Kidney (tissue), 14 donors: ENCODE data around the gene ELN. TPM values are rescaled to one million over a fixed set of nuclear protein-coding genes. Genes with fewer than 3 reads are reported as not detected.

ENCODE experiments used
- DNase-seq, 5 donors: peaks; one replicate each; pipeline ENCODE4 v3.0.0-alpha.2; 2013 to 2020
- FAIRE-seq: peaks from 2 replicates; lab custom pipeline; 2012; peaks lifted over from hg19 to GRCh38; lab: Jason Lieb, UNC
- H3K27ac ChIP-seq, 2 donors: one replicate each; pipeline ENCODE4 v1.7.0; 2013; ENCODE audit warnings: low read depth in 2 of 2, low read length in 2 of 2, inconsistent platforms in 1 of 2
- H3K27me3 ChIP-seq: one replicate; pipeline ENCODE4 v1.7.1; 2013; ENCODE audit warnings: low read length, inconsistent platforms; ENCODE audit not compliant: control insufficient read depth, insufficient read depth
- H3K36me3 ChIP-seq, 3 donors: one replicate each; pipeline versions ENCODE4 v1.7.0 to v1.7.1; 2013; ENCODE audit warnings: low read length in 3 of 3, control low read depth in 1 of 3, inconsistent platforms in 1 of 3; ENCODE audit not compliant: insufficient read depth in 3 of 3, control insufficient read depth in 2 of 3
- H3K4me1 ChIP-seq, 3 donors: one replicate each; pipeline versions ENCODE4 v1.7.0 to v1.7.1; 2013; ENCODE audit warnings: low read length in 3 of 3, inconsistent platforms in 1 of 3, low read depth in 1 of 3; ENCODE audit not compliant: control insufficient read depth in 2 of 3, insufficient read depth in 2 of 3
- H3K4me3 ChIP-seq, 3 donors: one replicate each; pipeline versions ENCODE4 v1.7.0 to v1.8.1; 2013; ENCODE audit warnings: low read length in 3 of 3, control low read depth in 1 of 3, inconsistent platforms in 1 of 3
- H3K9ac ChIP-seq, 3 donors: one replicate each; pipeline versions ENCODE4 v1.7.0 to v1.7.1; 2013; ENCODE audit warnings: low read length in 3 of 3, control low read depth in 1 of 3, inconsistent platforms in 1 of 3
- H3K9me3 ChIP-seq, 3 donors: one replicate each; pipeline versions ENCODE4 v1.7.0 to v1.7.1; 2013; ENCODE audit warnings: low read length in 3 of 3, control low read depth in 1 of 3, inconsistent platforms in 1 of 3; ENCODE audit not compliant: control insufficient read depth in 2 of 3, insufficient read depth in 1 of 3
- CTCF ChIP-seq: IDR thresholded peaks from 3 replicates; pipeline ENCODE4 v1.5.1; 2012; ENCODE audit warnings: mild to moderate bottlenecking, moderate library complexity, borderline replicate concordance; ENCODE audit not compliant: insufficient read depth; ENCODE audit errors: extremely low read depth
- intact Hi-C: fragments of 100-400 bp; cut with DNase I; formaldehyde crosslinking; loops from one replicate; pipeline ENCODE4 v1.11.1; 2022
- polyA plus RNA-seq: library from polyadenylated mRNA; stranded (reverse); fragments of 350-450 nt; fragmentation: Illumina TruSeq; extraction: RNeasy Lipid Tissue Mini Kit (QIAGEN cat#74804); gene quantifications from one replicate; pipeline ENCODE4 v1.2.3, GENCODE V29; 2014; ENCODE audit warnings: low read depth, low replicate concordance; ENCODE audit not compliant: insufficient read depth
- total RNA-seq: library from RNA; stranded (reverse); fragmentation: NEBNext Ultra II Directional; extraction: Animal tissue kit (Norgen Biotek cat#: 25700); gene quantifications from one replicate; pipeline ENCODE4 v1.2.1, GENCODE V29; 2021
- donor health status: control.
- donor health status: control.
- donor health status: control.
- donor health status: control.
- donor health status: control.
- donor health status: DM: yes; HTN: yes; CAD: no.
- donor health status: Normal renal cell carcinoma (clear cell type).

ELN gene
- total and polyA plus RNA-seq, 2 donors from 2014 or later, result 14.9 to 44.8 TPM

- DNase-seq, result no peak
- no peak overlapping the region for H3K27ac ChIP-seq
Measured at GRCh38 chr7:74006032-74006431, 21.9 kb upstream of the ELN start.

GRCh38 chr7:74006451-74007241 is 21.3 kb upstream of the ELN start:
- no peak for FAIRE-seq
- intact Hi-C loops, result no loop called here
- Histone ChIP-seq H3K9me3 (no peaks in the 10 kb centered on the region), H3K36me3 (no peaks in the 10 kb centered on the region), H3K4me1 (no peaks in the 10 kb centered on the region), H3K27me3 (no peaks in the 10 kb centered on the region), H3K4me3 (no peak overlapping the region), H3K9ac (no peak overlapping the region), H3K27ac (no peak overlapping the region)
- DNase-seq, result peak in 2 of 5 donors; percentile 32 to 61
- no peak for TF ChIP-seq CTCF

More at GRCh38 chr7:74006032-74006431, 21.9 kb upstream of the ELN start:
- H3K9me3 ChIP-seq, result no peaks in the 10 kb centered on the region
- H3K9ac ChIP-seq, result no peak overlapping the region
- H3K4me3 ChIP-seq, result no peak overlapping the region
- intact Hi-C loops, result no loop called here
- FAIRE-seq, result no peak
- no peaks in the 10 kb centered on the region for H3K4me1 ChIP-seq
- no peaks in the 10 kb centered on the region for H3K27me3 ChIP-seq
- no peak for TF ChIP-seq CTCF
- H3K36me3 ChIP-seq, result no peaks in the 10 kb centered on the region

- Histone ChIP-seq H3K9ac (no peak overlapping the region), H3K27ac (no peak overlapping the region), H3K9me3 (no peaks in the 10 kb centered on the region), H3K36me3 (no peaks in the 10 kb centered on the region), H3K4me1 (no peaks in the 10 kb centered on the region), H3K4me3 (no peak overlapping the region), H3K27me3 (no peaks in the 10 kb centered on the region)
- FAIRE-seq (no peak), DNase-seq (no peak)
- no peak for TF ChIP-seq CTCF
- intact Hi-C loops, result no loop called here
Measured at GRCh38 chr7:74007242-74007567, 20.8 kb upstream of the ELN start.
